Measurements from ENCODE around the gene NAB2.

GRCh38 chr12:57099047-57099714 lies 10.3 kb downstream of the NAB2 start:
- TF ChIP-seq POLR2A (IDR thresholded peaks at IDR 0.05), result no peak
- TF ChIP-seq CTCF (IDR thresholded peaks at IDR 0.05), result no peak
